ENCODE results near the gene SDK1.
A peak's percentile ranks its signal among the peaks of the same experiment; 100 is the strongest.

SDK1 gene

GRCh38 chr7:3429981-3430380 lies 128.9 kb downstream of the SDK1 start:
- Histone ChIP-seq H3K4me3 (ENCODE audit: low read length in 2 of 2) (no peak overlapping the region), H3K14ac (ENCODE audit: low read length) (no peak overlapping the region), H3K27ac (replicated peaks; ENCODE audit: low read length) (no peak overlapping the region), H3K36me3 (replicated peaks in 1 of 2; ENCODE audit: control insufficient read depth in 2 of 2, insufficient read depth in 2 of 2, low read length in 2 of 2) (no peaks in the 10 kb centered on the region), H3K79me1 (ENCODE audit: low read depth, low read length) (no peaks in the 10 kb centered on the region), H2AFZ (ENCODE audit: low read length) (no peak overlapping the region), H3K9ac (ENCODE audit: low read depth, low read length, poor library complexity) (no peak overlapping the region), H3K4me1 (ENCODE audit: control insufficient read depth in 2 of 2, insufficient read depth in 1 of 2, low read depth in 1 of 2, low read length in 2 of 2) (peaks cover 3 to 9% of the 10 kb centered on the region in 2 donors), H2BK15ac (ENCODE audit: low read length) (no peak overlapping the region), H3K4ac (ENCODE audit: low read length) (no peak overlapping the region), H2BK120ac (ENCODE audit: low read depth, low read length) (no peak overlapping the region), H4K91ac (ENCODE audit: low read depth, low read length, poor library complexity) (no peak overlapping the region), H3K27me3 (ENCODE audit: control insufficient read depth in 3 of 3, insufficient read depth in 3 of 3, low read depth in 1 of 3, low read length in 3 of 3) (no peaks in the 10 kb centered on the region), H2AK5ac (ENCODE audit: low read depth, low read length) (no peak overlapping the region), H4K8ac (ENCODE audit: low read depth, low read length) (no peak overlapping the region), H3K4me2 (ENCODE audit: insufficient read depth, low read length, poor library complexity, severe bottlenecking) (no peak overlapping the region), H3K9me3 (replicated peaks in 1 of 2; ENCODE audit: control insufficient read depth in 2 of 2, insufficient read depth in 1 of 2, low read depth in 1 of 2, low read length in 2 of 2) (no peaks in the 10 kb centered on the region), H2BK12ac (ENCODE audit: low read length) (no peak overlapping the region), H3K18ac (ENCODE audit: low read length) (no peak overlapping the region), H3K23ac (ENCODE audit: low read depth, low read length, poor library complexity) (no peak overlapping the region), H2BK5ac (ENCODE audit: low read length) (no peak overlapping the region)
- WGBS, 2 donors (ENCODE audit: extremely low coverage in 2 of 2, insufficient read length in 2 of 2, insufficient replicate concordance in 1 of 2) = no CpG with 5 or more reads among the region's 4 CpGs
- no peak for DNase-seq (ENCODE audit: low spot score)

- Histone ChIP-seq H2BK120ac (ENCODE audit: low read depth, low read length) (no peak overlapping the region), H2BK12ac (ENCODE audit: low read length) (no peak overlapping the region), H3K27me3 (ENCODE audit: control insufficient read depth in 3 of 3, insufficient read depth in 3 of 3, low read depth in 1 of 3, low read length in 3 of 3) (no peaks in the 10 kb centered on the region), H2AK5ac (ENCODE audit: low read depth, low read length) (no peak overlapping the region), H3K18ac (ENCODE audit: low read length) (peak overlapping the region; percentile 46), H3K9me3 (replicated peaks in 1 of 2; ENCODE audit: control insufficient read depth in 2 of 2, insufficient read depth in 1 of 2, low read depth in 1 of 2, low read length in 2 of 2) (no peaks in the 10 kb centered on the region), H3K79me1 (ENCODE audit: low read depth, low read length) (no peaks in the 10 kb centered on the region), H4K91ac (ENCODE audit: low read depth, low read length, poor library complexity) (no peak overlapping the region), H3K4ac (ENCODE audit: low read length) (no peak overlapping the region), H3K36me3 (replicated peaks in 1 of 2; ENCODE audit: control insufficient read depth in 2 of 2, insufficient read depth in 2 of 2, low read length in 2 of 2) (no peaks in the 10 kb centered on the region), H3K9ac (ENCODE audit: low read depth, low read length, poor library complexity) (no peak overlapping the region), H4K8ac (ENCODE audit: low read depth, low read length) (no peak overlapping the region), H3K4me3 (ENCODE audit: low read length in 2 of 2) (no peak overlapping the region), H3K27ac (replicated peaks; ENCODE audit: low read length) (no peak overlapping the region), H2BK5ac (ENCODE audit: low read length) (no peak overlapping the region), H2AFZ (ENCODE audit: low read length) (no peak overlapping the region), H3K4me2 (ENCODE audit: insufficient read depth, low read length, poor library complexity, severe bottlenecking) (no peak overlapping the region), H3K14ac (ENCODE audit: low read length) (no peak overlapping the region), H3K4me1 (ENCODE audit: control insufficient read depth in 2 of 2, insufficient read depth in 1 of 2, low read depth in 1 of 2, low read length in 2 of 2) (peaks cover 3 to 9% of the 10 kb centered on the region in 2 donors), H2BK15ac (ENCODE audit: low read length) (no peak overlapping the region), H3K23ac (ENCODE audit: low read depth, low read length, poor library complexity) (no peak overlapping the region)
- no CpG with 5 or more reads among the region's 7 CpGs for WGBS, 2 donors (ENCODE audit: extremely low coverage in 2 of 2, insufficient read length in 2 of 2, insufficient replicate concordance in 1 of 2)
- DNase-seq (ENCODE audit: low spot score) = peak; percentile 11
These were observed 129.5 kb downstream of the SDK1 start for GRCh38 chr7:3430588-3430987.

GRCh38 chr7:3431306-3431705 lies 130.3 kb downstream of the SDK1 start:
- Histone ChIP-seq H3K36me3 (replicated peaks in 1 of 2; ENCODE audit: control insufficient read depth in 2 of 2, insufficient read depth in 2 of 2, low read length in 2 of 2) (no peaks in the 10 kb centered on the region), H3K9me3 (replicated peaks in 1 of 2; ENCODE audit: control insufficient read depth in 2 of 2, insufficient read depth in 1 of 2, low read depth in 1 of 2, low read length in 2 of 2) (no peaks in the 10 kb centered on the region), H4K8ac (ENCODE audit: low read depth, low read length) (no peak overlapping the region), H2AFZ (ENCODE audit: low read length) (no peak overlapping the region), H3K4me2 (ENCODE audit: insufficient read depth, low read length, poor library complexity, severe bottlenecking) (no peak overlapping the region), H2BK120ac (ENCODE audit: low read depth, low read length) (no peak overlapping the region), H3K79me1 (ENCODE audit: low read depth, low read length) (no peaks in the 10 kb centered on the region), H3K14ac (ENCODE audit: low read length) (no peak overlapping the region), H3K4ac (ENCODE audit: low read length) (no peak overlapping the region), H2AK5ac (ENCODE audit: low read depth, low read length) (no peak overlapping the region), H3K9ac (ENCODE audit: low read depth, low read length, poor library complexity) (no peak overlapping the region), H3K4me1 (ENCODE audit: control insufficient read depth in 2 of 2, insufficient read depth in 1 of 2, low read depth in 1 of 2, low read length in 2 of 2) (peaks cover 3 to 9% of the 10 kb centered on the region in 2 donors), H4K91ac (ENCODE audit: low read depth, low read length, poor library complexity) (no peak overlapping the region), H3K18ac (ENCODE audit: low read length) (no peak overlapping the region), H2BK5ac (ENCODE audit: low read length) (no peak overlapping the region), H3K27me3 (ENCODE audit: control insufficient read depth in 3 of 3, insufficient read depth in 3 of 3, low read depth in 1 of 3, low read length in 3 of 3) (no peaks in the 10 kb centered on the region), H2BK15ac (ENCODE audit: low read length) (no peak overlapping the region), H2BK12ac (ENCODE audit: low read length) (no peak overlapping the region), H3K23ac (ENCODE audit: low read depth, low read length, poor library complexity) (no peak overlapping the region), H3K27ac (replicated peaks; ENCODE audit: low read length) (no peak overlapping the region), H3K4me3 (ENCODE audit: low read length in 2 of 2) (no peak overlapping the region)
- DNase-seq (ENCODE audit: low spot score) = no peak
- no CpG with 5 or more reads among the region's 1 CpG for WGBS, 2 donors (ENCODE audit: extremely low coverage in 2 of 2, insufficient read length in 2 of 2, insufficient replicate concordance in 1 of 2)

- H3K14ac ChIP-seq (ENCODE audit: low read length) = no peak overlapping the region
- H3K9ac ChIP-seq (ENCODE audit: low read depth, low read length, poor library complexity) = no peak overlapping the region
- H3K4me3 ChIP-seq (ENCODE audit: low read length in 2 of 2) = no peak overlapping the region
- no peak overlapping the region for H2BK120ac ChIP-seq (ENCODE audit: low read depth, low read length)
- no peaks in the 10 kb centered on the region for H3K79me1 ChIP-seq (ENCODE audit: low read depth, low read length)
- peaks cover 3 to 11% of the 10 kb centered on the region in 2 donors for H3K4me1 ChIP-seq (ENCODE audit: control insufficient read depth in 2 of 2, insufficient read depth in 1 of 2, low read depth in 1 of 2, low read length in 2 of 2)
- no peak overlapping the region for H2BK15ac ChIP-seq (ENCODE audit: low read length)
- H2AFZ ChIP-seq (ENCODE audit: low read length) = no peak overlapping the region
- H3K36me3 ChIP-seq (replicated peaks in 1 of 2; ENCODE audit: control insufficient read depth in 2 of 2, insufficient read depth in 2 of 2, low read length in 2 of 2) = no peaks in the 10 kb centered on the region
- H3K27ac ChIP-seq (replicated peaks; ENCODE audit: low read length) = no peak overlapping the region
- H2AK5ac ChIP-seq (ENCODE audit: low read depth, low read length) = no peak overlapping the region
- no CpG with 5 or more reads among the region's 4 CpGs for WGBS, 2 donors (ENCODE audit: extremely low coverage in 2 of 2, insufficient read length in 2 of 2, insufficient replicate concordance in 1 of 2)
- no peak overlapping the region for H4K8ac ChIP-seq (ENCODE audit: low read depth, low read length)
- H2BK12ac ChIP-seq (ENCODE audit: low read length) = no peak overlapping the region
- no peak for DNase-seq (ENCODE audit: low spot score)
- no peaks in the 10 kb centered on the region for H3K9me3 ChIP-seq (replicated peaks in 1 of 2; ENCODE audit: control insufficient read depth in 2 of 2, insufficient read depth in 1 of 2, low read depth in 1 of 2, low read length in 2 of 2)
- no peak overlapping the region for H4K91ac ChIP-seq (ENCODE audit: low read depth, low read length, poor library complexity)
- H3K27me3 ChIP-seq (ENCODE audit: control insufficient read depth in 3 of 3, insufficient read depth in 3 of 3, low read depth in 1 of 3, low read length in 3 of 3) = no peaks in the 10 kb centered on the region
- no peak overlapping the region for H2BK5ac ChIP-seq (ENCODE audit: low read length)
- no peak overlapping the region for H3K4me2 ChIP-seq (ENCODE audit: insufficient read depth, low read length, poor library complexity, severe bottlenecking)
- H3K18ac ChIP-seq (ENCODE audit: low read length) = no peak overlapping the region
- H3K4ac ChIP-seq (ENCODE audit: low read length) = no peak overlapping the region
- H3K23ac ChIP-seq (ENCODE audit: low read depth, low read length, poor library complexity) = no peak overlapping the region
These were observed 131.9 kb downstream of the SDK1 start for GRCh38 chr7:3432911-3433310.
